Panc1 (cell line): ENCODE results near the gene ADARB2. TPM values are rescaled to one million over a fixed set of nuclear protein-coding genes. Genes with fewer than 3 reads are reported as not detected.

ENCODE experiments used
- ATAC-seq: fragments of 200-7000 bp; cut with Tn5 transposase; 2 replicates; pipeline ENCODE4 v1.9.1; 2020; ENCODE audit warnings: mild to moderate bottlenecking, moderate library complexity
- BruUV-seq: library from RNA; stranded (reverse); fragments of 400-500 nt; replicated peaks from 2 replicates; lab custom pipeline; 2021; lab: Mats Ljungman, UMichigan
- CTCF ChIA-PET: fragments of 300-600 bp; sonication (Branson Sonifier 250); formaldehyde crosslinking; loops from one replicate; lab custom pipeline; 2022; ENCODE audit warnings: antibody characterized with exemption; lab: Charles Lee
- POLR2A ChIA-PET: fragments of 300-600 bp; sonication (Branson Sonifier 250); formaldehyde crosslinking; loops from one replicate; lab custom pipeline; 2022; ENCODE audit warnings: antibody characterized with exemption; lab: Charles Lee
- DNase-seq: peaks from one replicate; pipeline ENCODE4 v3.0.0-alpha.2; 2010; ENCODE audit warnings: low read depth, low spot score
- H3K27ac ChIP-seq: 2 replicates; pipeline ENCODE4 v1.5.1; 2011; ENCODE audit warnings: mild to moderate bottlenecking, low read length, inconsistent platforms
- H3K27me3 ChIP-seq: fragments of 200-500 bp; sonication (Bioruptor generic); 2 replicates; pipeline ENCODE4 v1.6.0; 2014; ENCODE audit warnings: low read length, inconsistent platforms; ENCODE audit not compliant: control insufficient read depth, insufficient read depth
- H3K36me3 ChIP-seq: fragments of 200-500 bp; sonication (Bioruptor generic); 2 replicates; pipeline ENCODE4 v1.5.1; 2014; ENCODE audit warnings: inconsistent platforms, mild to moderate bottlenecking, low read length, moderate library complexity; ENCODE audit not compliant: control insufficient read depth, insufficient read depth
- H3K4me1 ChIP-seq: 2 replicates; pipeline ENCODE4 v1.5.1; 2011; ENCODE audit warnings: inconsistent platforms, mild to moderate bottlenecking, low read length, moderate library complexity; ENCODE audit not compliant: control insufficient read depth, insufficient read depth
- H3K4me3 ChIP-seq, 2 experiments: 2 replicates each; pipeline ENCODE4 v1.5.1; 2011 to 2012; ENCODE audit warnings: low read depth in 2 of 2, low read length in 2 of 2, mild to moderate bottlenecking in 2 of 2, inconsistent platforms in 1 of 2, moderate library complexity in 1 of 2
- H3K9me3 ChIP-seq: fragments of 200-500 bp; sonication (Bioruptor generic); 2 replicates; pipeline ENCODE4 v1.5.1; 2014; ENCODE audit warnings: low read depth, mild to moderate bottlenecking, inconsistent platforms, low read length, moderate library complexity; ENCODE audit not compliant: control insufficient read depth, insufficient read depth
- CTCF ChIP-seq: fragments of 450-650 bp; IDR thresholded peaks from 2 replicates; pipeline ENCODE4 v1.5.1; 2017; ENCODE audit warnings: mild to moderate bottlenecking
- POLR2AphosphoS5 ChIP-seq: IDR thresholded peaks from 2 replicates; pipeline ENCODE4 v1.6.1; 2012; ENCODE audit warnings: mild to moderate bottlenecking, low read depth, low read length, moderate library complexity
- REST ChIP-seq, 2 experiments: IDR thresholded peaks; 2 replicates each; pipeline ENCODE4 v1.6.1; 2011 to 2012; ENCODE audit warnings: low read depth in 2 of 2, control low read depth in 1 of 2, low read length in 1 of 2, mild to moderate bottlenecking in 1 of 2, moderate library complexity in 1 of 2; ENCODE audit not compliant: insufficient read depth in 1 of 2
- SIN3A ChIP-seq: IDR thresholded peaks from 2 replicates; pipeline ENCODE4 v1.6.1; 2012; ENCODE audit warnings: low read depth, mild to moderate bottlenecking, low read length, moderate library complexity, borderline replicate concordance; ENCODE audit not compliant: insufficient read depth
- TCF7L2 ChIP-seq: IDR thresholded peaks from 2 replicates; pipeline ENCODE4 v1.6.1; 2011; ENCODE audit warnings: mild to moderate bottlenecking, low read depth, low read length, inconsistent platforms
- in situ Hi-C: cut with HindIII; loops from 2 replicates; pipeline ENCODE4 v1.10.0; 2016; ENCODE audit warnings: low sequenced_read_pairs, low pct_unique_long_range_greater_than_20kb
- intact Hi-C: fragments of 100-400 bp; cut with micrococcal nuclease; formaldehyde crosslinking; loops from one replicate; pipeline ENCODE4 v1.10.0; 2022; ENCODE audit not compliant: unreplicated experiment
- total RNA-seq: library from RNA; stranded (reverse); gene quantifications from one replicate; pipeline ENCODE4 v1.2.1, GENCODE V29; 2021; ENCODE audit not compliant: unreplicated experiment

ADARB2 gene
- total RNA-seq, 1 experiment from 2014 or later, result 0.31 TPM

DNA sequence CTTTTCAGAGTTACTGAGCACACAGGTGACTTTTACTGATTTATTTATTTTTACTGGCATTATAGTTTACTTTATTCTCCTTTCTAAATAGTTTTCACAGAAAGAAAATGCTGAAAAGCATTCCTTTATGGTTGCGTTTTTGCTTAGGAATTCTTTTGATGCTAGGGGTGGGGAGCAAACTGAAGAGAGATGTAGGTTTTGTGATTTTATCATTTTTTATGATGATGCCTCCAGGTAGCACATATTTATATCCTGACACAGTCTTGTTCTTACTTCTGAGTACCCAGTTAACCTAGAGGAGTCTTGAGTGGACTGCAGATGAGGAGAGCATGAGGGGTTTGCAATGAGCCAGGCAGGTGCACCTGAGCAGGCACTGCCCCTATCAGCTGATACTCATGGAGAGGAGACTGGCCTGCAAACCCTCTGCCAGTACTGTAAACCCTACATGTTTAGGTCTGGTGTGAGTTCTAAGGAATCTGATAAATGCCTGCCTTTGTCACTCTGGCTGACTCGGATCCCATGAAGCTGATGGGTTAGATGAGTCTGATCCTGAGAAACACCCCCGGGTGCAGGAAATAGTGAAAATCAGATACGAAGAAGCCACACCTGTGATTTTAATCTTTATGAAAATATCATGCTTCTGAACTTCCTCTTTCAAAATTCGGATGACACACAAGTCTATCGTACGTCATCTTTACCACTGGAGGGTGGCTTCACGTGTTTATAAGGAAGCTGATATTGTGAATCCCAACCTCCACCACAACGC is 378.3 kb downstream of the ADARB2 start:
- BruUV-seq, result no TSS peak
- CTCF ChIA-PET, result no interaction called here
- no peak for DNase-seq

GRCh38 chr10:1358147-1358546 is 379.2 kb downstream of the ADARB2 start:
- no peak for ATAC-seq
- POLR2A ChIA-PET, result no interaction called here
- Histone ChIP-seq H3K4me1 (no peaks in the 10 kb centered on the region), H3K27me3 (no peaks in the 10 kb centered on the region), H3K27ac (no peak overlapping the region), H3K9me3 (no peaks in the 10 kb centered on the region), H3K4me3 (no peak overlapping the region), H3K36me3 (no peaks in the 10 kb centered on the region)
- in situ Hi-C loops (no loop called here), intact Hi-C loops (no loop called here)
- TF ChIP-seq SIN3A, result no peak
- CTCF ChIA-PET, result no interaction called here
- BruUV-seq, result no TSS peak
- DNase-seq, result no peak

More for the DNA sequence above, 378.3 kb downstream of the ADARB2 start:
- Histone ChIP-seq H3K4me3 (no peak overlapping the region), H3K36me3 (no peaks in the 10 kb centered on the region), H3K9me3 (no peaks in the 10 kb centered on the region), H3K27ac (no peak overlapping the region), H3K4me1 (no peaks in the 10 kb centered on the region), H3K27me3 (no peaks in the 10 kb centered on the region)
- in situ Hi-C loops, result no loop called here
- intact Hi-C loops, result no loop called here
- no peak for ATAC-seq
- TF ChIP-seq CTCF, result no peak
- TF ChIP-seq TCF7L2, result no peak
- no peak for TF ChIP-seq POLR2AphosphoS5
- no peak for TF ChIP-seq SIN3A
- TF ChIP-seq REST (IDR thresholded peaks at IDR 0.05; ENCODE audit: insufficient read depth in 1 of 2, low read depth in 2 of 2, low read length in 1 of 2), result no peak
- POLR2A ChIA-PET, result no interaction called here

- H3K9me3 ChIP-seq, result no peaks in the 10 kb centered on the region
- no peak overlapping the region for H3K27ac ChIP-seq
- no peak overlapping the region for H3K4me3 ChIP-seq
- no peak for DNase-seq
- ChIA-PET POLR2A (no interaction called here), CTCF (no interaction called here)
- no peaks in the 10 kb centered on the region for H3K4me1 ChIP-seq
- TF ChIP-seq REST (IDR thresholded peaks at IDR 0.05; ENCODE audit: insufficient read depth in 1 of 2, low read depth in 2 of 2, low read length in 1 of 2) (no peak), SIN3A (no peak), POLR2AphosphoS5 (no peak), TCF7L2 (no peak), CTCF (no peak)
- no peaks in the 10 kb centered on the region for H3K27me3 ChIP-seq
- no peaks in the 10 kb centered on the region for H3K36me3 ChIP-seq
- intact Hi-C loops (no loop called here), in situ Hi-C loops (no loop called here)
- BruUV-seq, result no TSS peak
- ATAC-seq, result no peak
These were observed 381.0 kb downstream of the ADARB2 start for GRCh38 chr10:1356349-1356748.
